Stimulated activated CD4-positive, alpha-beta T cell treated with anti-CD3 and anti-CD28 coated beads, Interleukin-1b, Interleukin-23, amount 100 ng/mL, for 4 hours (primary cell): ENCODE data around the gene COL8A2.
"Not testable (repeated sequence)": the region's sequence is repeated elsewhere in the genome, so short reads cannot be mapped to it uniquely, and the experiment has no call there.

Experiments used
- DNase-seq, 2 donors: peaks; one replicate each; pipeline ENCODE4 v3.0.0-alpha.2; 2020; ENCODE audit warnings: low read depth in 2 of 2

Gene COL8A2

DNA sequence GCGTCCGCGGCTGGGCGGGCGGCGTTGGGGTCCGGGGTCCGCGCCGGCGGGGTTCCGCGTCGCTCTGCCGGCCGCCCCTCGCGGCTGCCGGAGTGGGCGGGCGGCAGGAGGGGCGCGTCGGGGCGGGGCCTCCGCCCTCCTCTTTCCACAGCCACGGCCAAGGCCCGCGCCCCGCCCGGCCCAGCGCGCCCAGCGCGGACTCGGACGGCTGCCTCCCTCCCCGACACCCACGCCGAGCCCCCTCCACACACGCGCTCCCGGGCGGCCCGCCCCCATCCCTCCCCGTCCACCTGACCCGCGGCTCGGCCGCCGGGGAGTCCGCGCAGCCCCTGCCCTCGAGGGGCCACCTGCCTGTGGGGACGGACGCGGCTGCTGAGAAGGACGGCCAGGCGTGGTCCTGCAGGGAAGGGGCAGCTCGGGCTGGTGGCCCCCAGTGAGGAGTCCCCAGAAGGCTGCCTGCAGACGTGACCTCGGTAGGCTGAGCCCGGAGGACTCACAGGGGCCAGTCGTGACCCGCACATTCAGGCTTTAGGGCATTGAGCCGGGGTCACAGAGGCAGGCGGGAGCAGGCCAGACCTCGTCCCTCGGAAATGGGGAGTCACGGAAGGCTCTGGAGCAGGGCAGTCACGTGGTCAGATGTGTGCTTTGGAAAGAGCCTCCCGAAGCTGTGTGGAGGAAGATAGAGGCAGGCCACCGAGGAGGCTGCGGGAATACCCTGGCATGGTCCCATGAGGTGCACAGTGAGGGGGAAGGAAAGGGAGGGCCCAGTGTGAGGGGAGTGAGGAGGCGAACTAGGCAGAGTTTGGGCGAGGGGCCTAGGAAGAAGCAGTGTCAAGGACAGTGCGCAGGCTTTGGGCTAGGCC lies at the start of gene COL8A2:
Gene COL8A2 (minus strand): TSS at position 94 of the 863 bp plus-strand sequence. CDS start 24,980 bp downstream, outside the sequence.
- DNase-seq: no peak

DNA sequence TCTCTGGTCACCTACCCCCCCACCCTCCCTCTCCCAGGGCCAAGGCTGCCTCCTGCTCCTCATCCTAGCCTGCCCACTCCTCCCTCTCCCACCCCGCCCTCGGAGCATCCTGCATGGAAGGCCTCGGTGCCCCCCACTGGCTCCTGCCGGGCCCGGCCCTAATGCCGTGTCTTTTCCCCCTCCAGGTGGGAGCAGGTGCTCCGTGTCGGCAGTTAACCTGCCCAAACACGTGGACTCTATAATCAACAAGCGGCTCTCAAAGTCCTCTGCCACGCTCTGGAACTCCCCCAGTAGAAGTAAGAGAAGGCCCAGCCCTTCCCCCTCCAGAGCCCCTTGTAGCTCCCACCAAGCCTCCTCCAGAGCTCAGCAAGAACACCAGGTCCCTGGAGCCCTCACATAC lies 49.7 kb upstream of the COL8A2 start:
- DNase-seq: no peak

DNA sequence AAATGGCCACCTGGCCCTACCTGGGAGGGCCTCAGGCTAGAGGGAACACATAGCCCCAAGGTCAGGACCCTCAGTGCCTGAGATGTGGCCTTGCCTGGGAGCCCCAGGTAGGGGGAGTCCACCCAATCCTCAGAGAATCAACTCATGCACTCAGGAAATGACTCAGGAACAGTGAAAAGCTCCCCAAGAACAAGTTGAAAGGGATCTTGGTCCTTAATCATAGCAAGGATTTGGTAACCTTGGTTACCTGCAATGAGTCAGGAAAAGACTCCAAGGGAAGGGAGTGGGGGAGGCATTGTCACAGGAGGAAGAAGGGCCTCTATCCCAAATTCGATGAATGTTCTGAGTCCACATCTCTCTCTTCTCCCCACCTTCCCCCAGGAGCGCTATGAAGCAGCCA lies 48.0 kb upstream of the COL8A2 start:
- DNase-seq: no peak

DNA sequence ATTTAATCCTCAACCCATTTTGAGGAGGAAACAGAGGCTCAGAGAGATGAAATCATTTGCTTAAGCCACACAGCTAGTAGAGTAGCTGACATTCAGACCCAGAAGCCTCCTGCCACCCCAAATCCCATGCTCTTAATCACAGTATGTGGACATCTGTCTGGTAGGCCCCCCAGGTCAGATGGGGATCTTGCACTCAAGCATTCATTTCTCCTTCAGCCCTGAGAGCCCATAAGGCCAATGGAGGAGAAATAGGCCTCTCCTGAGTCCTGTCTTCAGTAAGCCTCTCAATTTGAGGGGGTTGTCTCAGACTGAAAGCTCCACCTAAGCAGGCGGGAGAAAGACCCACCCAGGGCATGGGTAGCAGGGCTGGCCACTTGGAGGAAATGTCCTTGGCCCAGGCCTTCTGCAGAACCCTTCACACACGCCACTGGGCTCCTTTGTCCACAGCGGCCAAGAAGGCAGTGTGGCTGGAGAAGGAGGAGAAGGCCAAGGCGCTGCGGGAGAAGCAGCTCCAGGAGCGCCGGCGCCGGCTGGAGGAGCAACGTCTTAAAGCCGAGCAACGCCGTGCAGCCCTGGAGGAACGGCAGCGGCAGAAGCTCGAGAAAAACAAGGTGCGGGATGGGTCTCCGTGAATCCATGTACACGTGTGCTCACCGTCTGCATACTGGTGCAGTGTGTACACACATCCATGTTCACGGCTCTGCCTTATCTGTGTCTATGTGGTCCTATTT lies 47.2 kb upstream of the COL8A2 start:
- no peak for DNase-seq

DNA sequence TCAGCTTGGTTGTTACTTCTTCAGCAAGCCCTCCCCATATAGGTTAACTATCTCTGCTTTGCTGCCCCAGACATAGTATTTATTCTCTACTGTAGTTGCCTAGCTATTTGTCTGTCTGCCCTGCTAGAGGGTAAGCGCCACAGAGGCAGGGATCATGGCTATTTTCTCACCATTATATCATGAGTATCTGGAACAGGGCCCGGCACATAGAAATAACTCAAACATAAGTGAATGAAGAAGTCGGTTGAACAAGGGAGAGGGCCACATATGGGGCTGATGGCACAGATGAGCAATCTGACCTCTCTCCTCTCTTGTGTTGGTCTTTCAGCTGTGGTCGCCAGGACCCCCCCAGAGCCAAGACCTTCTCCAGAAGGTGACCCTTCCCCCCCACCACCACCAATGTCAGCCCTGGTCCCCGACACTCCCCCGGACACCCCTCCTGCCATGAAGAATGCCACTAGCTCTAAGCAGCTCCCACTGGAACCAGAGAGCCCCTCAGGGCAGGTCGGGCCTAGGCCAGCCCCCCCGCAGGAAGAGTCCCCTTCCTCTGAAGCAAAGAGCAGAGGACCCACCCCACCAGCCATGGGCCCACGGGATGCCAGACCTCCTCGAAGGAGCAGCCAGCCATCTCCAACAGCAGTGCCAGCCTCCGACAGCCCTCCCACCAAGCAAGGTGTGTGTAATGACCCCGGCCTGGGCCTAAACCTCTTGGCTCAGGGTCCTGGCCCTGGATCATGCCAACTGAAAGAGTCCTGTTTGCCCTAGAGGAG lies 45.8 kb upstream of the COL8A2 start:
- no peak for DNase-seq

DNA sequence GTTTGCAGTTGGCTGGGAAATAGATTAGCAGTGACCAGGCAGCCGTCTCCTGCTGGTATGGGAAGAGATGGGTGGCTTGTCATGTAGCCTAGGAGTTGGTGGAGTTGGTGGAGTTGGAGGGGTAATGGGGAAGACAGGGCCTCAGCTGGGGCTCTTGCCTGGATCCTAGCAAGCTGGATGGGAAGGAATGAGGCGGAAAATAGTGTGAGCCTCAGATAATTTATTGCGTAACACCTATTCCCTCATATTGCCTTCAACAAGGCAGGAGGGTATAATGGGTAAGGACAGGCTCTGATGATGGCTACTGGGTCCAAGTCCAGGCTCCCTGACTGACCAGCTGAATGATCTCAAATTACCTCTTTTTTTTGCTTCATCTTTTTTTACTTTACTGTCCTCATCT lies 43.5 kb upstream of the COL8A2 start:
- no peak for DNase-seq

DNA sequence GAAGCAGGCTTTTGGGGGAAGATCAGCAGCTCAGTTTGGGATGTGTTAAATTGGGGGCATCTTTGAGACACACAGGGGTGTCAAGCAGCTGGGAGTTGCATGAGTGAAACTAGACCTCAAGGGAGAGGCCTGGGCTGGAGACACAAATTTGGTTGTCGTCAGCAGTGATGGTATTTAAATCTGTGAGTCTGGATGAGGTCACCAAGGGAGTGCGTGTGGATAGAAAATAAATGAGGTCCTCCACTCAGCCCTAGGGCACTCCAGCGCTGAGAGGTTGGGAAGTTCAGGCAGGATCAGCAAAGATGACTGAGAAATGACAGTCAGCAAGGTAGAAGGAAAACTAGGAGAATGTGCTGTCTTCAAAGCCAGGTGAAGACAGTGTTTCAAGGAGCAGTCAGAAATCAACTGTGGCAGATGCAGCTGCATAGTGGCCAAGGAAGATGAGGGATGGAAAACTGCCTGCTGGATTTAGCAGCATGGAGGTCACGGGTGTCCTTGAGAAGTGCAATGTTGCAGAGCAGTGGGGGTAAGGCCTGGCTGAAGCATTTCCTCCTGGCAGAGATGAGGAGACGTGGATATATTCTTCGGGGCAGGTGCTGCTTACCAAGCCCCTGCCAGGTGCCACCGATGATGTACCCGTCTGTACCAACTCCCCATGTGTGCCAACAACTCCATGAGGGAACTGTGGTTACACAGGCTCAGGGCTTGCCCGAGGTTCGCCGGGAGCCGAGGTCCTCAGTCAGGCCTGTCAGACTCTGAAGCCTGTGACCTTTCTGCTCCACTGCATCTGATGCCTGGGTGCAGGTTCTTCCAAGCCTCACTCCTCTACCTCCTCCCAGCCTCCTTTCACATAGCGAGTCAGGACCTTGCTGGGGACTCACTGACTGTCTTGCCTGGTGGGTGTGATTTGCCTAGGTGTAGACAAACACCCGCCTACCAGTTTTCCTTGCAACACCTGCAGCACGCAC lies 42.2 kb upstream of the COL8A2 start:
- DNase-seq: no peak

DNA sequence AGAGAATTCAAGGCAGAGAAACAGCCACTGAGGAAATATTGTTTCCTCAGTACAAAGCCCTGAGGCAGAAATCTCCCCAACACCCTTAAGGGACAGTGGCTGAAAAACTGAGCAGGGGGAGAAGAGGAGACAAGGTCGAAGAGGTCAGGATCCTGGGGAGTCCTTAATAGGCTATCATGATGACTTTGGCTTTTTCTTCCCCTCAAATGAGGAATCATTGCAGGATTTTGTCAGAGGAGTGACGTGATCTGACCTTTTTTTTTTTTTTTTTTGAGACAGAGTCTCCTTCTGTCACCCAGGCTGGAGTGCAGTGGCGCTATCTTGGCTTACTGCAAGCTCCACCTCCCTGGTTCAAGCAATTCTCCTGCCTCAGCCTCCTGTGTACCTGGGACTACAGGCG lies 41.1 kb upstream of the COL8A2 start:
- no peak for DNase-seq

DNA sequence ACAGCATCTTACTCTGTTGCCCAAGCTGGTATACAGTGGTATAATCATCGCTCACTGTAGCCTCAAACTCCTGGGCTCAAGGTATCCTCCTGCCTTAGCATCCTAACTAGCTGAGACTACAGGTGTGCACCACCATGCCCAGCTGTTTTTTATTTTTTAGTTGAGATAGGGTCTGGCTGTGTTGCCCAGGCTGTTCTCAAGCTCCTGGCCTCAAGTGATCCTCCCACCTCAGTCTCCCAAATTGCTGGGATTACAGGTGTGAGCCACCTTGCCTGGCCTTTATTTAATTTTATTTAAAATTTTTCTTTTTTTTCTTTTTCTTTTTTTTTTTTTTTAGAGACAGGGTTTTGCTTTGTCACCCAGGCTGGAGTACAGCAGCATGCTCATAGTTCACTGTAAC lies 40.1 kb upstream of the COL8A2 start:
- no peak for DNase-seq

DNA sequence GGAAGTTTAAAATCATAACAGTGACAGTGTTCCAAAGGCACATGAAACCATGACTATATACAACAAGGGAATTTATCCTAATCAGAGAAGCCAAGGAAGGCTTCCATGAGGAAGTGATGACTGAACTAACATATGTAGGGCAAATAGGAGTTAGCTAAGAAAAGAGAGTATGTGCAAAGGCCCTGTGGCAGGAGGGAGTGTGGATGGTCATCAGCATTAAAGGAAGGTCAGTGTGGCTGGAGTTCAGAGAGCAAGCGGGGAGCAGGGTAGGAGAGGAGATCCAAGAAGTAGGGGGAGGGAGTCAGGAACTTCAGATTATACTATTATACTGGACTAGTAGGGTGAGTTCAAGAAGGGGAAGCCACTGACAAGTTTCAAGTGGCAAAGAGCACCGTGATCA lies 39.3 kb upstream of the COL8A2 start:
- no peak for DNase-seq

DNA sequence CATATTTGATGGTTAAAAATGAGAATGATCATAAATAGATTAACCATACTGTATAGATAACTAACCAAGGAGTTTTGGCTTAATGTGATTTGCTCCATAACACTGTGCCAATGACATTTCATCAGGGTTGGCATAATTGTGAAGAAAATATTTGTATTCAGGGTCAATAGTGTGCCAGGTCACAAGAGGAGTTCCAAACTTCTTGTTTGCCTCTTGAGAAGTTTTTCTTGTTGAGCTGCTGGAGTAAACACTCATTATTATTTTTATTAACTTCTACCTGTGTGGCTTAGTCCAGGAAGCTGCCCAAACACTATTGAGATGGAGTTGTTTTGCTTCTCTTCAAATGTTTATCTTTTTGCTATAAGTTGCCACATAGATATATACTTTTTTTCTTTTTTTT lies 38.4 kb upstream of the COL8A2 start:
- no peak for DNase-seq

DNA sequence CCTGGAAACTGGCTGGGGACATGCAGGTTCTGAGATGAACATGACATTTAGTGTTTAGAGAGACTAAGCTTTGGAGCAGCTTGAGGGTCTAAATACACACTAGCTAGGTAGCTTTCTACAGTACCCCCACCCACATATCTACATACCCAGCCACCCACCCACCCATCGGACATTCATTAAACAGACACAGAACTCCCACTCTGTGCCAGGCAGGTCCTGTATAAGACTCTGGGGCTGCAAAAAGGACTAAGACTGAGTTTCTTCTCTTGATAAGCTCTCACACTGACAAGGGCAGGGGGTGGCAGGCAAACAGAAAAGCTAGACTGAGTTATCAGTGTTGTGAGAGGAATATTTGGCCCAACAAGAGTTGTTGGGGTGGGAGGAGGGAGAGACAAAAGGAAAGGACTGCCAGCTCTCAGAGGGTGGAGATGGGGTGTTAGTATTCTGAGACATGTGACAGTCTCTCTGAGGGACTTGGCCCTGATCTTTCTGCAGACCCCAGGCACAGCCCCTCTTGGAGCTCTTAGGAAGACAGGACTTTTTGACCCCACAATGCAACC lies 37.7 kb upstream of the COL8A2 start:
- no peak for DNase-seq

DNA sequence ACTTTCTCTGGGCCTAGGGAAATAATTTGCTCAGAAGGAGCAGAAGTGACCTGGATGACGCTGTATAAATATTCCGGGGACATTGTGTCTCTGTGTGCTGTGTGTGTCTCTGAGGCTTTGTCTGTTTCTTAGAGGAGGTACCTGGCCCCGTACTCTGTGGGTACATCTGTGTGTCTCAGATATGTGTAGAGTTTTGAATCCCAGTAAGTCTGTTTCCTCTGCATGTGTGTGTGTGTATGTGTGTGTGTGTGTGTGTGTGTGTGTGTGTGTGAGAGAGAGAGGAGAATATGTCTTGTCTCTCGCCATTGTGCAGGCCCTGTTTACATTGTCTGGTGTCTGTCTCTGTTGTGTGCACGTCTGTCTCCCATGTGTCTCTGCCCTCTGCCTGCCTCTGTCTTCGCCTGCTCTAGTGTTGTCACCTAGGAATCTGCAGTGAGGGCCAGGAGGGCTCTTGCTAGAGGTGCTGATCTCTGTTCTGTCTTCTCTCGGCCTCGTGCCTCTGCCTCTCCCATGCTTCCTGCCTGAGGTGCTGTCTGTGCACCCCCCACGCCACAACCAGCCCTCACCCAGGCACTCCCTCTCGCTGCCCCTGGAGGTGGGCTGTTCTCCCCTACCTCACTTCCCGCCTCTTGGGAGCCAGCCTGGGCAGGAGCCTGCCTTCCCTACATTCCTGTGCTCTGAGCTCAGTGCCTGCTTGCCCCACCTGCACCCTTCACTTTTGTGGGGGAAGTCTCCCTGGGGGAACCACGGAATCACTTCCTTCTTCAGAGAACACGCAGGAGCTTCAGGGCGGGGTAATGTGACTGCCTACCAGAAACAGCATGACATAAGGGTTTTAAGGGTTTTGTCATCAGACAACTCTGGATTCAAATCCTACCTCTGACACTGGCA lies 36.9 kb upstream of the COL8A2 start:
- DNase-seq: no peak

DNA sequence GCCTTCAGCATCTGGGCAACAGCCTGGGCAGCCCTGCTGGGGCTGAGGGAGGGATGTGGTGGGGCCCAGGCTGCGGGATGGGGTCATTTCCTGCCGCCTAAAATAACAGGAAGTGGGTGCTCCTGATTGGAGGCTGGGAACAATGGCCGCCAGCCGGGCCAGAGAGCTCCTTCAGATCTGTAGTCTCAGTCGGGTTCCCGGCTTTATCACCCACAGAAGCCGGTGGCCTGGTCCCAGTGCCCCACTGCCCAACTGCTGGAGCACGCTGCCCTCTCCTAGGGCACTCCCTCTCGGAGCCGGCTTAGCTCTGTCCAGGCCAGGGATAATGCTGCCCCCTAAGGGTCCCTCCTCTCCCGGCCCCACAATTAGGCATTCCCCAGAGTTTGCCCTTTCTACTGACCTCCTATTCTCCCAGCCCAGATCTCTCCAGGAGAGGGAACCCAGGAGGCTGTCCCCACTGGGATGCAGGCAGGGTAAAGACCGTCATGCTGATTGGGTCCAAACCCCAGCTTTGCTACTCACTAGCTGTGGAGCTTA lies 36.0 kb upstream of the COL8A2 start:
- peak in 1 of 2 donors; percentile 36 for DNase-seq

DNA sequence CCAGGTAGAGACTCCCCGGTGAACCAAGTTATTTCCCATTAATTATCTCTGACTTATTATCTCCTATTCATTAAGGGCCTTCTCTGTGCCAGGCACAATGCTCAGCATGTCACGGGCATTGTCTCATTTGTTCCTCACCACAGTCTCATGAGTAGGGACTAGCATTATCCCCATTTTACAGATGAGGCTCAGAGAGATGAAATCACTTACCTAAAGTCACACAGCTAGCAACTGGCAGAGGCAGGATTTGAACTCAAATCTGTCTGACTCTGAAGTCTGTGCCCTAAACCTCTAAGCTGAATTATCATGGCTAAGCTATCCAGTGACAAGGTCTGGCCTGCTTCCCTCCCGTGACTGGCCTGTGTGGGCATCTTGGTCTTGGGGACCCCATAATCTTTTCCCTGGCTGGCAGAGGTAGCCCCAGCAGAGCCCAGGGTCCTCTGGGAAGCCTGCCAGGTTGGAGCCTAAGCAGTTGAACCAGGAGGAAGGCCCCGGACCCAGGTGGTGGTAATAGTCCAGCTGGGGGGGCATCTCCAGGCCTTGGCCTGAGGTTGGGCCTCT lies 35.4 kb upstream of the COL8A2 start:
- no peak for DNase-seq

DNA sequence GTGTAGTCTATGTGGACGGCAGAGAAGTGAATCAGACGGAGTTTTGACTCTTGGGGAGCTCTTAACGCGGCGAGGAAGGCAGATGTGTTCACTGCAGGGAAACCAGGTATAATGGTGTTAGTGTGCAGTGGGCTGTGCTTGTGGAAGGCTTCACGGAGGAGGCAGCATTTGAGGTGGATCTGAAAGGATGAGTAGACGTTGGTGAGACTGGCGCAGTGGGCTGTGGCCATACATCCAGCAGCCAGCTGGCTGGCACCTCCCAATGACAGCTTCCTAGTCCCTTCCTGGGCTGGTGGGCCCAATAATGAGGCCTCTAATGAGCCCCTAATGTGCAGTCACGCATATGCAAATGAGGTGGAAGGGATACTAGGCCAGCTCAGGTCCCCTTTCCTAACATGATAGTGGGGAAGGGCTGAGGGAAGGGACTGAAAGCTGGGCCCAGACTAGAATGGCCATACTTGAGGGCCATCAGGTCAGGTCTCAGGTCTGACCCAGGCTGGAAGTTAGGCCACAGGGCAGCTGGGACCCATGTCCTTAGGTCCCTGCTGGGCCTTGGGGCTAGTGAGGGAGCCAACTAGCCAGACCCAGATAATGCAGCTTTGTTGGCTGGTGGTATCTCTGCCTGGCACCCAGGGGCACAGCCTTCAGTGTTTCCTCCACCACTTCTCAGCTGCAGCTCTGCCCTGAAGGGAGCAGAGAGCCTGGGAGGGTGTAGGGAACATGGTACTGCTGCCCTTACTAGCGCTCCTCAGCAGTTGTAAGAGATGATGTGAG lies 34.8 kb upstream of the COL8A2 start:
- DNase-seq: no peak

DNA sequence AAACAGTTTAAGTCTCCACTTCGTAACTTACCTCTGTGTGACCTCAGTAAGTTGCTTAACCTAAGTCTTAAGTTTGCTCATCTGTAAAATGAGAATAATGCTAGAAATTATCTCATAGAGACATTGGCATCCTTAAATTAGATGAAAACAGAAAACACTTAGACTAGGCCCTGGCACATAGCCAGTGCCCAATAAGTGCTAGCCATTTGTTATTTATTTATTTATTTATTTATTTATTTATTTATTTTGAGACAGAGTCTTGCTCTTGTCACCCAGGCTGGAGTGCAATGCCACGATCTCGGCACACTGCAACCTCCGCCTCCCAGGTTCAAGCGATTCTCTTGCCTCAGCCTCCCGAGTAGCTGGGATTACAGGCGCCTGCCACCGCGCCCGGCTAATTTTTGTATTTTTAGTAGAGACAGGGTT lies 33.8 kb upstream of the COL8A2 start:
- DNase-seq: not testable (repeated sequence)
